SW 1271 (cell line): ENCODE results near the gene SH3PXD2B.
A peak's percentile ranks its signal among the peaks of the same experiment; 100 is the strongest.
"Not testable (repeated sequence)": the region's sequence is repeated elsewhere in the genome, so short reads cannot be mapped to it uniquely, and the experiment has no call there.

ENCODE experiments used
- DNase-seq, 2 experiments: peaks; one replicate each; lab custom pipeline; 2025; lab: John Stamatoyannopoulos, UW

Gene SH3PXD2B

DNA sequence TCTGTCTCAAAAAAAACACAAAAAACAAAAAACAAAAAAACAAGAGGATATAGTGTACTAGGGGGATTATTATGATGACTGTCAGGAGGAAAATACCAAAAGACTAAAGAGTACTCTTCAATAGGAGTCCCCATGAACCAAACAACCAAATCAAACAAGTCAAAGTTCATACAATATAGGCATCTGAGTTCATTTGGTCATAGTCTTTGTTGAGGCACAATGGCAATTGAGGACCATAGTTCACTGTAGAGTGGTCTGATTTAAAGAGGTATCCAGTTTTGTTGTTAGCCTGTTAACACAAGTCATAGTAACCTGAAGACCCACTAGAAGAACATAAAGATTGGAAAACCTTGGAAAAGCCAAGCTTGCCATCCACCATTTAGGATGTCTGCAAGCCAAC, 159.5 kb downstream of the SH3PXD2B start:
- DNase-seq = no peak

DNA sequence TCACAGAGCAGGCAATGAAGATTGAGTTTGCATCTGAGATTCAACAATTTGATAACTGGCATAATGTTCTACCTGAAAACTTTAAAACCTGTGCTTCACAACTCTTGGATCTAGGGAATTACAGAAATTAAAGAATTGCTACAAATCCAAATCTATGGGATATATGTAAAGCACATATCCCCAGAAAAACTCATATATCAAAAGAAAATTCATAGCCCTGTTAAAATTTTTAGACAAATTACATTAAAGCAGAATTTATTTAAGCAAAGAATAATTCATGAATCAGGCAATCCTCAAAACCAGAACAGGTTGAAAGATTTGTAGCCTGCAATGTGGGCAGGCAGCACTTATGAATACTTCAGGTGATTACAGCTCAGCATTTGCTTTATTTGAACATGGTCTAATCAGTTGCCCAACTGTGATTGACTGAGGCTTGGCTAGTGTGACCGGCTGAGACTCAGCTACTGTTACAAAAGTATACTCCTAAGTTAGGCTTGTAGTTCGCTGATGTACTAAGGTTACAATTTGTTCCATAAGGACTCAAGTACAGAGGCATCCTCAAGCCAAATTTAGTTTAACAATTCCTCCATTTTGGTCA, 160.5 kb downstream of the SH3PXD2B start:
- no peak for DNase-seq

- peak; percentile 47 to 73 for DNase-seq
Measured at GRCh38 chr5:172293054-172293744, 161.1 kb downstream of the SH3PXD2B start.

- DNase-seq = not testable (repeated sequence)
Measured at GRCh38 chr5:172291837-172292236, 162.5 kb downstream of the SH3PXD2B start.

- DNase-seq = no peak
Measured at GRCh38 chr5:172288465-172288864, 165.9 kb downstream of the SH3PXD2B start.

DNA sequence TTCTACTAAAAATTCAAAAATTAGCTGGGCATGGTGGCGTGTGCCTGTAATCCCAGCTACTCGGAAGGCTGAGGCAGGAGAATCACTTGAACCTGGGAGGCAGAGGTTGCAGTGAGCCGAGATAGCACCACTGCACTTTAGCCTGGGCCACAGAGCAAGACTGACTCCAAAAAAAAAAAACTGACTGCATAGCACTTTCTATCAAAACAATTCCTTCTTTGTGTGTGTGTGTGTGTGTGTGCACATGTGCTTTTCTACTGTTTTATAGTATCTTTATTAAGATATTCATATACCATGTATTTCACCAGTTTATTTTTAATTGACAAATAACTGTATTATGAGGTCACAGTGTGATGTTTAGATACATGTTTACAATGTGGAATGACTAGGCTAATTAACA, 167.2 kb downstream of the SH3PXD2B start:
- not testable (repeated sequence) for DNase-seq

- DNase-seq = no peak
Measured at GRCh38 chr5:172285226-172286143, 168.8 kb downstream of the SH3PXD2B start.

DNA sequence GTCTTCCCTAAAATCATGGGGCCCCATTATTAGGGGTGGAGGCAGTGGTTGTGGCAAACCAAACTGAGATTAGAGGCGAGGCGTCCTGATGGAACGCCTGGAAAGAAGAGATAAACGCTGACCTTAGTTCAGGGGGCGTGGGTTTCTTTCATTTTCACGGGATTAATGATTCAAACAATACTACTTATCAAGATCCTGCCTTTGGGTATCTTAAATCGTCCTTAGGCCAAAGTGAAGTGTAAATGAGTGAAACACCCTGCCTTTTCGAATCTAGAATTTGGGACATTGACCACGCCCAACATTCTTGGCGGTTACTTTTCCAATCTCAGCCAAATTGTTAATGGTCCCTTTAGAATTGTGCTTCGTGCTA, 169.7 kb downstream of the SH3PXD2B start:
- DNase-seq = no peak

GRCh38 chr5:172283862-172284610, 170.3 kb downstream of the SH3PXD2B start:
- peak; percentile 29 to 63 for DNase-seq

DNA sequence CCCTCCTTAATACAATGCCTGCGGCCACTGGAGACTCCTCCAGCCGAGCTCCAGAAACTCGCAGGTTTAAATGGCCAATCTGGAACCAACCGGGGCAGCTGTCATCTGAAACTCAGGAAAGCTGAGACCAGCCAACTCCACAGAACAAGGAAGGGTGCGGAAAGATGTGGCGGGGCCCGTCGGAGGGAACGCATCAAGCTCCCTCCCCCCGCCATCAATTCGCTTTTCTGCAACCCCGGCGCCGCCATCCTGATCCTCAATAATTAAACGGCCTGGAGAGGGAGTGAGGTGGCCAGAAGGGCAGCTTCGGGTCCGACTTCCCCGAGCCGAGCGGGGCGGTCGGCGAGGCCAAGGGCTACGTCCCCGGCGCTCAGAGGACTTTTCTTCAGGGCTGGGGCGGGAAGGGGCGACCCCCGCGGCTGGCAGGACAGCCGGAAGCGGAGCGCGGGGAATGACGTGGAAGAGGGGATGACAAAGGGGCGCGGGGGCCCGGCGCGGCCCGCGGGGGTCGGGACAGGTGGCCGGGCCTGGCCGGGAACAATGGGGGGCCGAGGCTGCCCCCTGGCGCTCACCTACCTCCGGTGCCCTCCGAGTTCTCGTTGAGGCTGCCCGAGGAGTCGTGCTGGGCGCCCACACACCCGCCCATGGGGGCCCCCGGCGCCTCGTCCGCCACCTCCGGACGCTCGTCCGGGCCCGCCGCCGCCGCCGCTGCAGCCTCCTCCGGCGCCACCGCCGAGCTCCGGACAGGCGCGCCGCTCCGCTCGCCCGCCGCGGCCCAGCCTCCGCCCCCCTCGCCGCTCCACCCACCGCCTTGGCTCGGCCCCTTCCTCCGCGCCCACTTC, 171.1 kb downstream of the SH3PXD2B start, which contains the start of gene UBTD2:
UBTD2 (minus strand) TSS at position 745 of the 842 bp plus-strand sequence; CDS start at position 646, 99 bp downstream.
- DNase-seq = peak; percentile 65 to 79

DNA sequence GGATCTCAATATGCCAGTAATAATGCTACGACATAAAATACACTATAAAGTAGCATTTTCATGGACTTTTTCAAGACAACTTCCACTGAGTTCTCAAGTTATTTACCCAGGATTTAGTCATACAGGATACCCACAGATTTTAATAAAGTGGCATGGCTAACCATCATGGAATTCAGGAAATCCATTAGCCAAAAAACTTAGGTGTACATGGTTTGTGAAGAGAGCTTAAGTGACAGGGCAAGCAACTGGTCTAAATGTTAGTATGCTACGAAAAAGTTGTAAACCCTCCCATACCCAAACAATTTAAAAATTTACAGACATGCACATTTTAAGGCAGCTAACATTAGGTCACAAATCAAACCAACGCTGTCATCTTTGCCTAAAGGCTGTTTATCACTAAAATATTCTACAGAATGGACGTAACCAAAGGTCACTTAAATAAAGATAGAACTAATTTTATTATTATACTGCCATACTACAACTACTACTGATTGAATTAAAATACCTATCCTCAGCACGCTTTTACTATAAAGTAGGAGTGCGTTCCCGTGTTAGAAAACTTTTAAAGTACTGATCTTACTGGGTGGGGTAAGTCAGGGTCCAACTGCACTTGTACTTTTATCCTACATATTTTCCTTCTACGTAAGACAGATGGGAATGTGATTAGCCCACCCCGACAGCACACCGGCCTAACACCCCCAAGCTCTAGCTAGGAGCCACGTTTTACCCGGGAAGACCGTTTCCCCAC, 171.9 kb downstream of the SH3PXD2B start:
- no peak for DNase-seq

DNA sequence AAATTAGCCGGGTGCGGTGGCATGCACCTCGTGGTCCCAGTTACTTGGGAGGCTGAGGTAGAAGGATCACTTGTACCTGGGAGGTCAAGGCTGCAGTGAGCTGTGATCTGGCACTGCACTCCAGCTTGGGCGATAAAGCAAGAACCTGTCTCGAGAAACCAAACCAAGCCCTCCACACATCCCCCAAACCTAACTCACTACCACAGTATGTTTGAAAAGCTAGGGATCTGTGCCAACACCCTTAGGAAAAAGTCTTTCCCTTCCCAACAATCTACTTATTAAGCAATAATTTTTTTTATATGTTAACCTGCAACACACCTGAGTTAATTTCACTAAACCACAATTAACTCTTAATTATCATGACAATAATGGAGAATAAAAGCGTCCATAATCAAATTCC, 173.0 kb downstream of the SH3PXD2B start:
- DNase-seq = no peak

GRCh38 chr5:172280929-172281328, 173.4 kb downstream of the SH3PXD2B start:
- DNase-seq = no peak

DNA sequence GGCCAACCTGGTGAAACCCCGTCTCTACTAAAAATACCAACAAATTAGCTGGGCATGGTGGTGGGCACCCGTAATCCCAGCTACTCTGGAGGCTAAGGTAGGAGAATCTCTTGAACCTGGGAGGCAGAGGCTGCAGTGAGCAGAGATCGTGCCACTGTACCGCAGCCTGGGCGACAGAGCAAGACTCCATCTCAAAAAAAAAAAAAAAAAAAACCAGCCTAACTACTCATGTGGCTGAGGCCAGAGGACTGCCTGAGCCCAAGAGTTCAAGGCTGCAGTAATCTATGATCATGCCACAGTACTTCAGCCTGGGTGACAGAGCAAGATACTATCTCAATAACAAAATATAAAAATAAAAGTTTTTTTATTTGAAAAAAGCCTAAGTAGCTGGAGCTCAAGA, 174.0 kb downstream of the SH3PXD2B start:
- no peak for DNase-seq

DNA sequence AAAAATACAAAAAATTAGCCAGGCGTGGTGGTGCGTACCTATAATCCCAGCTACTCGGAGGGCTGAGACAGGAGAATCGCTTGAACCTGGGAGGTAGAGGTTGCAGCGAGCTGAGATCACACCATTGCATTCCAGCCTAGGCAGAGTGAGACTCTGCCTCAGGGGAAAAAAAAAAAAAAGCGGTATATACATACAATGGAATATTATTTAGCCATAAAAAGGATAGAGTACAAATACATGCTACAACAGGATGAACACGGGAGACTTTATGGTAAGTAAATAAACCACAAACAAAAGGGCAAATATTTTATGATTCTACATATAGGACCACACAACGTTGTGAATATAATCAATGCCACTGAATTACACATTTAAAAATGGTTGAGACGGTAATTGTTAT, 176.0 kb downstream of the SH3PXD2B start:
- DNase-seq = no peak

GRCh38 chr5:172276214-172276613, 178.1 kb downstream of the SH3PXD2B start:
- DNase-seq = peak in 1 of 2 experiments; percentile 16
